HAP-1 (cell line): ENCODE measurements around the gene VAV2.

Experiments used
- DNase-seq, 2 experiments: peaks; one replicate each; pipeline ENCODE4 v3.0.0-alpha.2; 2016 to 2020; ENCODE audit warnings: low spot score in 2 of 2
- H3K27me3 ChIP-seq: fragments of 250-450 bp; sonication (Bioruptor Pico); 2 replicates; pipeline ENCODE4 v1.5.1; 2020; ENCODE audit warnings: low read depth, mild to moderate bottlenecking, moderate library complexity
- H3K36me3 ChIP-seq: fragments of 250-450 bp; sonication (Bioruptor Pico); replicated peaks from 2 replicates; pipeline ENCODE4 v1.5.1; 2020; ENCODE audit warnings: mild to moderate bottlenecking
- H3K4me1 ChIP-seq: fragments of 250-450 bp; sonication (Bioruptor Pico); 2 replicates; pipeline ENCODE4 v1.5.1; 2020; ENCODE audit warnings: mild to moderate bottlenecking
- H3K4me3 ChIP-seq: fragments of 250-450 bp; sonication (Bioruptor Pico); 2 replicates; pipeline ENCODE4 v1.5.1; 2020; ENCODE audit warnings: mild to moderate bottlenecking, moderate library complexity
- H3K9me3 ChIP-seq: fragments of 250-450 bp; sonication (Bioruptor Pico); 2 replicates; pipeline ENCODE4 v1.5.1; 2020; ENCODE audit warnings: mild to moderate bottlenecking, moderate library complexity
- in situ Hi-C: fragments of 300-500 bp; cut with MboI; formaldehyde crosslinking; loops from 3 replicates; pipeline ENCODE4 v1.14.3; 2020; ENCODE audit warnings: low sequenced_read_pairs, inconsistent platforms, mixed read lengths

Gene VAV2

DNA sequence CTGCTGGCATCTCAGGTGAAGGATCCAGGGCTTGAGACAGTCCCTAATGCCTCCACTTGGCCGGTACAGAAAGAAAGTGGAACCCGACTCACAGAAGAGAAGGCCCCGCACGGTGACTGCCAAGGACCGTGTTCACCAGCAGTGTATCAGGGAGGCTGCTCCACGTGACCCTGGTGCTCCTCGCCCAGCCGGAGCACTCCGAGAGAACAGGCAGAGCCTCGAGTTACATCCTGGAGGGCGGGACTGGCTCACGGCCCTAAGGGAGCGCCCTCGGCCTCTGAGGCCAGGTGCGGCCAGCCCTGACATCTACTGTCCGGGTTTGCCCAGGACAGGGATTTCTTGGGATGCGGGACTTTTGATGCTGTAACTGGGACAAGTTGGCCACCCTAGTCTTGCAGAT, 149.9 kb downstream of the VAV2 start:
- DNase-seq: no peak
- in situ Hi-C loops: no loop called here
- Histone ChIP-seq H3K36me3 (no peaks in the 10 kb centered on the region), H3K4me3 (no peak overlapping the region), H3K9me3 (no peaks in the 10 kb centered on the region), H3K27me3 (no peaks in the 10 kb centered on the region), H3K4me1 (peaks cover 8% of the 10 kb centered on the region)

DNA sequence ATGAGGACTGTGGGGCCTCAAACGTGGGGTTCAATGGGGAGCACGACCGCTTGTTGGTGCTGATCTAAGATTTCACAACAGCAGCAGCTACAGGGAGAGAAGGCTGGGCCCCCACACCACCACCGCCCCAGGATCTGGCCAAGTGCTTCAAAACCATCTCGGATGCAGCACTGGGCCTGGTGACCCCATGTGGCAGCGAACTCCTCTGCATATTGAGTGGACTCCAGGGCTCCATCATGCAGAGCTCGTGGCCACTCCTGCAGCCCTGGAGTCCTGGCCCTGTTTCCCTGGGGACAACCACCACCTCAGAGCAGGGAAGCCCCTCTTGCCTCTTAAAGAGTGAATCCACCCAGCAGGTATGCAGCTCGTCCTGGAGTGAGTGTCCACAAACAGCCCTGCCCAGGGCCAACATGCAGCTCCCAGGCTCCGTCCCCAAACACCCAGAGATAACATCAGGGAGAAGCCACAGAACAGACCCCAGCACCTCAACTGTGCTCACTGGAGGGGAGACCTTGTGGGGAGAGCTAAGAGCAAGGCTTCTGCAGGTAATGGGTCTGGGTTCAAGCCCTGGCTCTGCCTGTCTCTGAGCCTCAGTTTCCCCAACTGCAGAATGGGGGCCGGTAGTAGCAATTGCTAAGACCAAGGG, 150.8 kb downstream of the VAV2 start:
- Histone ChIP-seq H3K27me3 (no peaks in the 10 kb centered on the region), H3K4me1 (peaks cover 8% of the 10 kb centered on the region), H3K4me3 (no peak overlapping the region), H3K36me3 (no peaks in the 10 kb centered on the region), H3K9me3 (no peaks in the 10 kb centered on the region)
- in situ Hi-C loops: no loop called here
- DNase-seq: no peak

DNA sequence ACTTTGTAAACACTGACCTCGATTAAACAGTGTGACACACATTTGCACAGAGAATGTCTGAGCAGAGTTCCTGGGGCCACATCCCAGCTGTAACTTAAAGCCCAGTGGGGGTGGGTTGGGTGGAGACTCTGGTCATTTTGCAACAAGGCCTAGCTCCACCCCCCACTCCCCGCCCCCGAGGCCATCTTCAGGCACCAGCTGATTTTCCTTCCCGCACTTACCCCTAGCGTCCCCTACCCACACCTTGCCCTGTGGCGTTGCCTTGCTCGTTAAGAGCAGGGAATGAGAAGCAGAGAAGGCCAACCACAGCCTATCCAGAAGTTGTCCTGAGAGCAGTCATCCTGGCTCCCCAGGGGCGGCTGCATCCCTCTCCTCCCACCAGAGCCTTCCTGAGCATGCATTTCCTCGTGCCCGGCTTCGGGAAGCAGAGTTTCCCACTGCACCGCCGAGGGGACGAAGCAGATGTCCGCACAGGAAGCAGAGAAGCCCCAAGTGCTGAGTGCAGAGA, 152.2 kb downstream of the VAV2 start:
- in situ Hi-C loops: no loop called here
- peaks cover 8% of the 10 kb centered on the region for H3K4me1 ChIP-seq
- H3K36me3 ChIP-seq: no peaks in the 10 kb centered on the region
- peak in 1 of 2 experiments; percentile 39 for DNase-seq
- H3K9me3 ChIP-seq: no peaks in the 10 kb centered on the region
- H3K27me3 ChIP-seq: no peaks in the 10 kb centered on the region
- H3K4me3 ChIP-seq: no peak overlapping the region

DNA sequence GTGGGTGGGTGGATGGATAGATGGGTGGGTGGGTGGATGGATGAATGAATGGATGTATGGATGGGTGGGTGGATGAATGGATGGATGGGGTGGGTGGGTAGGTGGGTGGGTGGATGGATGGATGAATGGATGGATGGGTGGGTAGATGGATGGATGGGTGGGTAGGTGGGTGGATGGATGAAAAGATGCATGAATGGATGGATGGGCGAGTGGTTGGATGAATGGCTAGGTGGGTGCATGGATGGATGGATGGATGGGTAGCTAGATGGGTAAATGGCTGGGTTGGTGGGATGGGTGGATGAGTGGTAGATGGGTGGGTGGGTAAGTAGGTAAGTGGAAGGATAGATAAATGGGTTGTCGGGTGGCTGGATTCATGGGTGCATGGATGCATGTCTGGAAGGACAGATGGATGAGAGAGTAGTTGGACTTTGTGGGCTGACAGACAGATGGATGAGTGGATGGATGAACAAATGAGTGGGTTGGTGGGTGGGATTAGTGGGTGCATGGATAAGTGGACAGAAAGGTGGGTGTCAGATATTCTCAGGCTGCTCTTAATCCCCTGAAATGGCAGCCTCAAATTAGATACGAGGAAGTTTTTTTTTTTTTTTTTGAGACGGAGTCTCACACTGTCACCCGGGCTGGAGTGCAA, 153.1 kb downstream of the VAV2 start:
- Histone ChIP-seq H3K4me1 (peaks cover 8% of the 10 kb centered on the region), H3K4me3 (no peak overlapping the region), H3K9me3 (no peaks in the 10 kb centered on the region), H3K27me3 (no peaks in the 10 kb centered on the region), H3K36me3 (no peaks in the 10 kb centered on the region)
- in situ Hi-C loops: no loop called here
- no peak for DNase-seq

DNA sequence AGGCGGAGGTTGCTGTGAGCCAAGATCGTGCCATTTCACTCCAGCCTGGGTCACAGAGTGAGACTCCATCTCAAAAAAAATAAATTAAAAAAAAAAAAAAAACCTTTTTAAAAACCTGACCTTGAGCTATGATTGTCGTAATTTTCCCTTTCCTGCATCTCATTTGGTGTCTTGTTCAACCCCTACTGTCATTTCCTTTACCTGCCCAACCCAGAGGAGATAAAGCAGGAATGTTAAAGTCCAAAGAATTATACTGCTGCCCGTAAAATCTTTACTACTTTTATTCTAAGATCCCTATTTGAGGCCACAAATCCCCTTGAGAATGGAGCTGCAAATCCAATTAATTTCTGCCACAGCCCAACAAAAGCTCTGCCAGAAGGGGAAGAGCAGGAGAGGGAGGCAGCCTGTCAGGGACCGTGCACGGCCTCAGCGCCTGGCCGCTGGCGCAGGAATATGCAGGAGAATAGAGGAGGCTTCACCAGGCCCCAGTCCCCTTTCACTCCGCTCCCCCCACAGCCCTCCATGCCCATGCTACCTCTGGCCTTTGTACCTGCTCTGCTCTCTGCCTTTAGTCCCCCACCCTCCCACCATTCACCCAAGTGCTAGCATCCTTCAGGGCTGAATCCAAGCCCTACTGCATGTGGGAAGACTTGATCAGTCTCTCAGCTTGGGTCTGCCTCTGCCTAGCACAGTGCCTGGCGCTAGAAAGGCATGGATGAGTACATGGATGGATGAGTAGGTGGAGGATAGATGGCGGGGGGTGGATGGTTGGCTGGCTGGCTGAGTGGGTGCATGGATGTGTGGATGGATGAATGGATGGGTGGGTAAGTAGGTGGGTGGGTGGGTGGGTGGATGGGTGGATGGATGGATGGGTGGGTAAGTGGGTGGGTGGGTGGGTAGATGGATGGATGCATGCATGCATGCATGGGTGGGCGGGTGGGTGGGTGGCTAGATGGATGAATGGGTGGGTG, 154.2 kb downstream of the VAV2 start:
- peak; percentile 83 to 87 for DNase-seq
- H3K4me1 ChIP-seq: peaks cover 8% of the 10 kb centered on the region
- no peaks in the 10 kb centered on the region for H3K9me3 ChIP-seq
- no peaks in the 10 kb centered on the region for H3K27me3 ChIP-seq
- in situ Hi-C loops: no loop called here
- H3K36me3 ChIP-seq: no peaks in the 10 kb centered on the region
- no peak overlapping the region for H3K4me3 ChIP-seq

DNA sequence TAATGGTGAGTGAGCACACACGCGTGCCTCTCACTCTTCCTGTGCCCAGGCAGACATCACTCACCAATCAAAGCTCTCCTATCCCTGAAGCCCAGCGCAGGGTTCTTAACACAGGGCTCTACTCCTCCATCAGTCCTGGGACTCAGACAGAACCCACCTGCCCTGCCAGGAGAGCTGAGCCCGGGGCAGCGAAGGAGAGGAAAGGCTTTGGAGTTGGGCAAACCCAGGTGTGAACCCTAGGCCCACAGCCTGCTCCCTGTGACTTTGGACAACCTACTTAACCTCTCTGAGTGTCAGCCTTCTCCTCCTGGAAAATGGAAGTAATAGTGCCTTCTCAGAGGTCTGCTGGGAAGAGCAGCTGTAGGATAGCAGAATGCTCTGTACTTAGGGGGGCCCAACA, 155.3 kb downstream of the VAV2 start:
- in situ Hi-C loops: no loop called here
- DNase-seq: no peak
- Histone ChIP-seq H3K9me3 (no peaks in the 10 kb centered on the region), H3K27me3 (no peaks in the 10 kb centered on the region), H3K4me3 (no peak overlapping the region), H3K4me1 (peaks cover 8% of the 10 kb centered on the region), H3K36me3 (no peaks in the 10 kb centered on the region)

DNA sequence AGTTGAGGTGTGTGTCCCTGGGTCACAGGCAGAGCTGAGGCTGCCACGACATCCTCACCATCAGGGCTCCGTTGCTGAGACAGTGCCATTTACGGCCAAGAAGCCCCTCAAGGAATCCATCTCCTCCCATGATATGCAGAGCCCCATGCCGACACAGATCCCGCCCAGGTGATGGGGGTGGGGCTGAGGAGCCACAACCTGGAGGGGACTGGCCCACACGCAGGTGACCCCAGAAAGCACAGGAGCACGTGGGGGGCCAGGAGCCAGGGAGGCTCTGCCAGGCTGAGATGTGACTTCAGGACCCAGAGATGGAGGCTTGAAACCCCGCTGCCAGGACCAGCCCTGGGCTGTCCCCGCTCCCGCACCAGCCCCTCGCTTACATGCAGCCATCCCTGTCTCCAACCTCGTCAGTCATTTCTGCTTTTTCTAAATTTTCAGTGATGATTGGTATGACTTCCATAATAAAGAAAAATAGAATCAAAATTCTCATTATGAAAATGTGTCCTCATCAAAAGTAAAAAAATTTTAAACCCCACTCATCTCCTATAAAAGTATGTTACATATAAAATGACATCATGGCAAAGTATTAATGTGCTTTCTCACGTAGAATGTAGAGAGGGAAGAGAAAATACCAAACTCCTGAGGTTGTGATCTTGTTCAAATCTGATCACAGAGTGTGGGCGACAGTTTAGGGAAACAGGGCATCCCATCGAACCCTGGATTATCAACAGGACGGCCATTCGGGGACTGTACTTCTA, 155.9 kb downstream of the VAV2 start:
- Histone ChIP-seq H3K4me3 (no peak overlapping the region), H3K9me3 (no peaks in the 10 kb centered on the region)
- in situ Hi-C loops: no loop called here

DNA sequence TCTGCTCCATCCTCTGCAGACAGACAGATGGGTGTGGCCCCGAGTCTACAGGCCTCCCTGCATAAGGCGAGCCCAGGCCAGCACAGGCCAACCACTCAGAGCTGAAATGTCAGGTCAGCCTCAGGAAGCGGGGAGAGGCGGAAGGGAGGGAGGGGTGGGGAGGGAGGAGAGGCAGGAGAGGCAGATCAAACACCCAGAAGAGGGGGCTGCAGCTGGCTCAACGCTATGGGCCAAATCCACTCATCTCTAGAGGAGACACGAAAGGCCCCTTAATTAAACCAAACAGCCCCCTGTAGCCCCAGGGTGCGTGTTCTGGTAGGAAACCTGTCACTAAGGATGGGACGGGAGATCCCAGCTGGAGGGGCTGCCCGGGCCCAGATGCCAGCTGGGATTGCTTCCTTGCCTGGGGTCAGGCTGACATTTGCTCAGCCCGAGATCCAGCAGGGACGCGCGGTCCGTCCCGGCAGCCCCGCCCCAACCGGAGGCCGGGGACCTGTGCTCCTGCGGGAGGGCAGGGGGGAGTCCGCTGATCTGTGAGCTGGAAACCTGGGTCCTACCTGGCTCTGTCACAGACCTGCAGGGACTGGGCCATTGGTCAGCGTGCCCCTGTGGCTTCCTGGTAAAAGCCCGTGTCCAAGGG, 156.7 kb downstream of the VAV2 start:
- in situ Hi-C loops: no loop called here
- H3K36me3 ChIP-seq: peaks cover 2% of the 10 kb centered on the region; the same call in 1 of the 2 replicates
- no peaks in the 10 kb centered on the region for H3K27me3 ChIP-seq
- H3K9me3 ChIP-seq: no peaks in the 10 kb centered on the region
- peaks cover 8% of the 10 kb centered on the region for H3K4me1 ChIP-seq
- DNase-seq: no peak
- H3K4me3 ChIP-seq: no peak overlapping the region

More for the DNA sequence above, 155.9 kb downstream of the VAV2 start:
- Histone ChIP-seq H3K27me3 (no peaks in the 10 kb centered on the region), H3K4me1 (peaks cover 8% of the 10 kb centered on the region), H3K36me3 (no peaks in the 10 kb centered on the region)
- no peak for DNase-seq

DNA sequence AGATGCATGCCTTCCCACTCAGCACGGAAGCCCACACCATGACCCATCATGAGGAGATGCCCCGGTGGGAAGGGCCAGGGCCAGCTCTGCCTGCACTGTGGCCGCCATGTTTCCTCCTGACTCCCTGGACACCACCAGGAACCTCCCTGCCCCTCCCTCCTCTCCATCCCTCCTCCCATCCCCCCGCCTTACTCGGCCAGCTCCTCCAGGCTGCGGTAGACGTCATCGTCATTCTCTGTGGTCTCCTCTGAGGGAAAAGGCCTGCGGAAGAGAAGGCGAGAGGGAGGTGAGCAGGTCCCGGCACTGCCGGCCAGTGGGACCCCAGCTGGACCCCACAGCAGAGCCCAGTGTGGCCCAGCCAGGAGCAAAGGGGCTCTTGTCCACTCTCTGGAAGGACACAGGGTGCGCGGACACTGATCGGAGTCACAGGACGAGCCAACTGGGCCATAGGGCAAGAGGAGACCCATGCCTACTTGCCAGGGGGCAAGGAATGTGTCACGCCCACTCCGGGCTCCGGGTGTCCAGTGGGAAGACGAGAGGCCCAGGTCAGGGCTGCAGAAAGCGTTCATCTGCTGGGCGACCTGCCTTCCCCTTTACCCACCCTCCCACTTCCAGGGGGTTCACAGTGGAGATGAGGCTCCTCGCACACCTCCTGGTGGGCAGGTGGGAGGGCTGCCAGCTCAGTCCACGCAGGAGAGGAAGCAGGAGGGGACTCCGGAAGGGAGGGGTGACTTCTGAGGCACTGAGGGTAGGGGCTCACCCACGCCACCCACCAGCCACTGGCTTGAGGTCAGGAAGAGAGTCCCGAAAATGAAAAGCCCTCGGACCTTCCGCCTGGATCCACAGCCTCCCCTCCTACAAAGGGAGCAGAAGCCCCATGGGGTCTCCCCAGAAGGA, 157.8 kb downstream of the VAV2 start:
- in situ Hi-C loops: no loop called here
- Histone ChIP-seq H3K27me3 (no peaks in the 10 kb centered on the region), H3K4me1 (peaks cover 8% of the 10 kb centered on the region), H3K4me3 (no peak overlapping the region), H3K36me3 (peaks cover 9% of the 10 kb centered on the region), H3K9me3 (no peaks in the 10 kb centered on the region)
- no peak for DNase-seq

DNA sequence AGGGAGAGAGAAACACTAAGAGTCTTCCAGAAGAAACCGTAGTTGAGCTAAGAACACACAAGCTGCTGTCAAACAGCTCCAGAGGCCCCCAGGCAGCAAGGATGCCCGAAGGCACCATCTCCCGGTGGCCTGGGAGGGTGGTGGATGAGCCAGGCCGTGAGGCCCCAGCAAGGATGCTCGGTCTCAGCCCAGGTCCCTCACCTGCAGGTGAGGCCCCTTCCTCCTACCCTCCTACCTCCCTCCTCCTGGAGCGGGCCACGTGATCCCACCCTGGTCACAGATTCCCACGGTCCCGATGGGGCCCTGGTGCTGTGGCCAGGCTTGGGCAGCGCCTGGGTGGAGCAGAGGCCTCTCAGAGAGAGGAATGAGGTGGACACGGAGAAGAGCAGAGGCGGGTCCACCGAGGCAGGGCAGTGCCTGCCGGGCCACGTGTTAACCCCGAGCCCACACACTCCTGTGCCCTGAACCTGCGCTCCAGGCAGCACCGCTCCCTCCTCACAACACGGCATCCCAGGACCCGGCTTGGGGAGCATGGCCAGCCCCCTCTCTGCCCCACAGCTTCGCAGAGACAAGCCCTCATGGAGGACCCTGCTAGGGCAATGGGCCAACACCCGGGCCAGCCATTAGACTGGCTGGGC, 158.6 kb downstream of the VAV2 start:
- in situ Hi-C loops: no loop called here
- H3K4me3 ChIP-seq: no peak overlapping the region
- peaks cover 9% of the 10 kb centered on the region for H3K36me3 ChIP-seq
- H3K27me3 ChIP-seq: no peaks in the 10 kb centered on the region
- DNase-seq: no peak
- H3K4me1 ChIP-seq: peaks cover 8% of the 10 kb centered on the region
- no peaks in the 10 kb centered on the region for H3K9me3 ChIP-seq

DNA sequence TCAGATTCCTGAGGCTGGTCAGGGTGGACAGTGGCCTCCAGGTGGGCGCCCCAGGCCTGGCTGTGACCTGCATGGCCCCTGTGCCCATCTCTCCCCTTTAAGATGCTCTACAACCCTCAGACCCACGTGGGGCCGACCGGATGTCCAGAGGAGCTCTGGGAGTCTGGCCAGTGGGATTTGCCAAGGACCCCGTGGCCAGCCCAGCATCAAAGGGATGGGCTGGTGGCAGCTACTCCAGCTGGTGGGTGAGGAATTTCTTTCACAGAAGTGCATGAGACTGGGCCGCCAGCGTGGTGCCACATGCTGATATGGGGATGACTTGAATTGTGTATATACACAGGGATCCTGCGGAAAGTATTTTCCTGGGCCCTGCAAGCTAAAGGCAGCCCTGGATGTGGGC, 159.2 kb downstream of the VAV2 start:
- DNase-seq: no peak
- peaks cover 9% of the 10 kb centered on the region for H3K36me3 ChIP-seq
- no peaks in the 10 kb centered on the region for H3K27me3 ChIP-seq
- H3K4me1 ChIP-seq: peaks cover 5% of the 10 kb centered on the region
- no peak overlapping the region for H3K4me3 ChIP-seq
- in situ Hi-C loops: no loop called here
- H3K9me3 ChIP-seq: no peaks in the 10 kb centered on the region

DNA sequence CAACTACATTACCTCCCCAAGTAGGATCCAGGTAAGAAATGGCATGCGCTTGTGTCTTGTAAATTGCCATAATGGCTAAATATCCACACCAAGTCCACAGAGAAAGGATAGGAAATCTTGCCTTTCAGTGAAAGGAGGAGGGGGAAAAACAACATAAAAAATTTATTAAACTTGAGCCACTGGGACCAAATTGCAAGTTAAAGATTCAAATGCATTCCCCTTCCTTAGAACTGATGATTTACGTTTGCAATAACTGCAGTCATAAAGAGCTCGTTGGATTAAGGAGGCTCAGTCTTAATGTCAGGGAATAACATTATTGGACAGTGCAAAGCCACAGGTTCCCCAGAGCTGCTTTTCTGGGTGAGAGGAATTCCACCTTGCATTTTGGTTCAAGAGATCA, 161.4 kb downstream of the VAV2 start:
- Histone ChIP-seq H3K4me1 (peaks cover 8% of the 10 kb centered on the region), H3K36me3 (peaks cover 9% of the 10 kb centered on the region), H3K4me3 (no peak overlapping the region), H3K9me3 (no peaks in the 10 kb centered on the region), H3K27me3 (no peaks in the 10 kb centered on the region)
- no peak for DNase-seq
- in situ Hi-C loops: no loop called here
